Germinal center (tissue), 1 donor: ENCODE measurements around the gene RAB11FIP4.

Experiments used
- DNase-seq: peaks from one replicate; pipeline ENCODE4 v3.0.0; 2012; ENCODE audit warnings: mixed read lengths, low spot score

RAB11FIP4 gene

DNA sequence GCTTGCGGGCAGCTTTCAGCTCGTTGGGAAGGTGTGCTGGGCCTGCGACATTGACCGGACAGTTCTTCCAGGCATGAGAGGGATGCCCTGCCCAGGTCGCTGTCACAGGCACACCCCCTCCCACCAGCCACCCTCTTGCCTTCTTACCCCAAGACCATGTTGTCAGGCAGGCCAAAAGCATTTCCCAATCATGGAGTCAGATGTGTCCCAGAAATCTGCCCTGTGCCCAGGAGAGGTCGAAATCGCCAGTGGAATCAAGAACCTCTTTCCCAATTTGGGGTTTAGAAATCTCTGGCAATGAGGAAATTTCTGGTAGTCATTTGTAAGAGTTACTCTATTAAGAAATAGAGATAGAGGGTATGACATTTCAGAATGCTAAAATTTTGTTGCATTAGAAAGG, 177.1 kb downstream of the RAB11FIP4 start:
- no peak for DNase-seq

- DNase-seq, result no peak
Measured at GRCh38 chr17:31570231-31570630, 178.8 kb downstream of the RAB11FIP4 start.

- no peak for DNase-seq
Measured at GRCh38 chr17:31570951-31571892, 179.7 kb downstream of the RAB11FIP4 start.

DNA sequence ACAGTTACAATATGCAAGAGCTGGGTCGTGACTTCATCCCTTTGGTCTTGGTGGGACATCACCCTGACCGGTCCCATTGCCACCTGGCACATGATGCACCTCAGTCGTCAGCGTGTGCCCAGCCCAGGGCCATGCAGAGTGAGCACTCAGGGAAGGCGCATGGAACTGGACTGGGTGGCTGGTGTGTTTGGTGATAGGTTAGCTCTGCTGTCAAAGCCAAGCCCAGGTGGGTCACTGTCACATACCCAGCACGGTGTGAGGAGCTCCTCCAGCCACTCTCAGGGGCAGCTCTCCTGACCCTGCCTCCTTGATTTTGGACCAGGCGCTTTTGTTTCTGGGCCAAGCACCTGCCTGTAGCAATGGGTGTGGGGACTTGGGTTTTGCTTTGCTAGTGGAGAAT, 180.9 kb downstream of the RAB11FIP4 start:
- DNase-seq, result no peak

- DNase-seq, result no peak
Measured at GRCh38 chr17:31573047-31573446, 181.6 kb downstream of the RAB11FIP4 start.

- no peak for DNase-seq
Measured at GRCh38 chr17:31573861-31574260, 182.4 kb downstream of the RAB11FIP4 start.

DNA sequence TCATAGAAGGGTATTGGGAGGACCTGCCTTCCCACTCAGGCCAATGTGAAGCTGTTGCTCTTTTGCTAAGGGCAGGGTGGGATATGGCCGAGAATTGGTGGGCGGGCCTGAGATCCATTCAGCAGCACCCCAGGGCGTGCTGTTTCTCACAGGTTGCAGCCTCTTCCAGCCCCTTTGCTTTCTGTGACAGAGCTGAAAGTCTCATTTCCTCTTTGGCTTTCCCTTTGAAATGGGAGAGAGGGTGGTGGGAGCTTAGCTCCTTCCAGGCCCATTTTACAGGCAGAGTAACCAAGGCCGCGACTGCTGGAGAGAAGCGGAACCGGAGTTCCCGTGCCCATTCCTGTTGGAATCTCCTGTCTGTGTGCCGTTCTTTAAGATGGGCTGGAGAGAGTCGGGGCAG, 183.0 kb downstream of the RAB11FIP4 start:
- DNase-seq, result no peak

- DNase-seq, result no peak
Measured at GRCh38 chr17:31575043-31575442, 183.6 kb downstream of the RAB11FIP4 start.

DNA sequence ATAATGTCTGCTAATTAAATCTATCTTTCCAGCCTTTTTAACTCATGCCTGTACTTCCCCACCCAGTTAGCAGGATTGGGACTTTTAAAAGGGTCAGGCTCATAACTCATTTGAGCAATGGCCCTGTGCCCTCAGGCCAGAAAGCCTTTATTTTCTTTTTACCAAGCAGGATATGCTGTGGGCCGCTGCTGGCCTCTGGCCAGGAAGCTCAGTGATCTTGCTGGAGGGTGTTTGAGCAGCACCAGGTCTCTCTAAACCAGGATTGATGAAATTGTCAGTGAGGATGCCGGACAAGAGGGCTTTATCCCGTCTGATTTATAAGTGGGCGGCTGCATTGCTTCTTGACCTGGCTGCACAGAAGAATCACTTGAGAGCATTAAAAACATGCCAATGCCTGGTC, 187.8 kb downstream of the RAB11FIP4 start:
- no peak for DNase-seq

- DNase-seq, result no peak
Measured at GRCh38 chr17:31580316-31580705, 188.8 kb downstream of the RAB11FIP4 start.

DNA sequence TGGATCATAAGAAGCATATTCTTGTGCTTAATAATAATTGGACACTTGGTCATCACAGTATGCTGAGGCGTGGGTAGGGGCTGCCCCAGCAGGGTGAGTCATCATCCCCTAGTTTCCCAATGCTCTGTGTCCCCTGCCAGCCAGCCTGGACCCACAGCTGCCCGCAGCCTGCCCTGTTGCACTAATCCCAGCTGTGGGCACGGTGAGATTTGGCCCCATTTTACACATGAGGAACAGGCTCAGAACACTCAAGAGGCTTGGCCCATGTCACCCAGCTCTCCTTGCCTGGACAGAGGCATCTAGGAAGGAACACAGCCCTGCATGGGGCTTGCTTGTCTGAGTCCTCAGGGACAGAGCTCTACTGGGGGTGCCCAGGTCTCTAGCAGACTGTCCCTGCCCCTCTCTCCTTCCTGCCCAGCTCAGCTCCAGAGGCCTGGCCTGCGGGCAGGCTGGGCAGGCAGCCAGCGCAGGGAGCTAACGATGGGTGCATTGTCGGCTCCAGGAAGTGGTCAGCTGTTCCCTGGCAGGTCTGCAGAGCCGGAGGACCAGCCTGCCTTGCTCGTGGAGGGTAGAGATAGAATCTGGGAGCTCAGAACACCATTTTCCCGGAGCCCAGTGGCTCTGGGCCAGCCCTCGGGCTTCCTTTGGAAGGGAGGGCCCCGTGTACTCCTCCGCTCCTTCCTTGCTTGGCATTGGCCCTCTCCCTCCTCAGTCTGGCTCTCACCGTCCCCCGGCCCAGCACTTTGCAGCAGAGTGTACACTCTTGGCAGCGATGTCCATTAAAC, 189.4 kb downstream of the RAB11FIP4 start:
- DNase-seq, result no peak

GRCh38 chr17:31581491-31581890, 190.0 kb downstream of the RAB11FIP4 start:
- DNase-seq, result no peak

DNA sequence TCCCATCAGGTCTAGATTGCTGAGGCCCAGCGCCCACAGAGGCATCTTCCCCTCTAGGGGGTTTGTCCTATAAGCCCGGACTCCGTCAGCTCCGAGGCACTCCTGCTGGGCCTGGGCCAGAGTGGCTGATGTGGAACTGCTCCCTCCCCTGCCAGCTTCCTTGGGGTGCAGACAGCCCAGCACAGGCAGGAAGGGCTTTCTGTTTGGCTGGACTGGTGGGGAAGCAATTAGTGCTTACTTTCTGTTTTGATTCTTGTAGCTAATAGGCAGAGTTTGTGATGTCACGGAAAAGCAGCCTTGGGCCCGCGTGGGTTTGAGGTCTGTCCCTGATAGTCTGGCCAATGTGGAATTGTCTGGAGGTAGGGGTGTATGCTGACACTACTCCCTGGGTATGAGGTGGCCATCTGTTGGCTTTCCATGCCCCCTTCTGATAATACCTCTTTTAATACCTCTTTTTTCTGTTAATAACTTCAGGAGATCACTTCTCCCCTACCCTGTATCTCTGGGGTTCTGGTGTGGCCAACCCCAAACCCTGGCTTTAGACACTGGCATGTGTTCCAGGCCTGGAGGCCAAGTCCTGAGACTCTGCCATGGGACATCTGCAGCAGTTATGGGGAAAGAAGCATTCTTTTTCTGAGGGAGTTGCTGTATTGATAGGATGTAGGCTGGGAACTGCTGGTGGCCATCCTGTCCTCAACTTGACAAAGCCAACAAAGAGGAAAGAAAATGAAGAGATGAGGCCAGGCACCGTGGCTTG, 190.9 kb downstream of the RAB11FIP4 start:
- no peak for DNase-seq

GRCh38 chr17:31583772-31584356, 192.4 kb downstream of the RAB11FIP4 start:
- no peak for DNase-seq

DNA sequence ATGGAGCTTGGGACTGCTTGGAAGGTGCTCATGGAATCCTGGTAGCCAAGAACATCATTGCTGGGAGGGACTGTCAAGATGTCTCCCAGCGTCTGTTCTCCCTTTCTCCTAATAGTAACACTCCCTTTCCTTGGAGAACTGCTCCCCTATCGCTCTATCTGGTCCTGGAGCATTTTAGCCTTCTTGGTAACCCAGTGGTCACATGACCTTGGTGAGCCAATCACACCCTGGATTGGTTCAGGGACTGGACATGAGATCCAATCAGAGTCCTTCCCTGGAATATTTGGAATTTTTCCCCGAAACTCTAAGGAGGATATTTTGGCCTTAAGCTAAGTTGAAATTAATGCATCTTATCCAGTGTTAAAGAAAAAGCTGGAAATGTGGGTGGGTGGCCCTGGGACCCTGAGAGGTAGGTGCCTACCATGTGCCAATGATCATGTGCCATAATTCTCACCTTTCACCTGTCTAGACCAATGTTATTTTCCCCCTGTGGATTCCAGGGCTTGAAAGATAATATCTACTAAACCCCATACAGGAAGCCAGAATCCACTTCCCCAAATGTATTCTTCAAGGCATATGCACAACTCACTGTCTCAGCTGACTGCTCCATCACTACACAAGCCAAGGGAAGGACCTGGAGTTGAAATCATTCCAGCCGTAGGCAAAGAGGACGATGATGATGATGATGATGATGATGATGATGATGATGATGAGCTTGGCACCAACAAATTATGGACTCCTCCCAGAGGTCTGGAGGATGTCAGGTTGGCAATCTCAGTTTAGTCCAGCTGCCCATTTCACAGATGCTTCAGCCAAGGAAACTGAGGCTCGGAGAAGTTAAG, 193.2 kb downstream of the RAB11FIP4 start:
- no peak for DNase-seq

DNA sequence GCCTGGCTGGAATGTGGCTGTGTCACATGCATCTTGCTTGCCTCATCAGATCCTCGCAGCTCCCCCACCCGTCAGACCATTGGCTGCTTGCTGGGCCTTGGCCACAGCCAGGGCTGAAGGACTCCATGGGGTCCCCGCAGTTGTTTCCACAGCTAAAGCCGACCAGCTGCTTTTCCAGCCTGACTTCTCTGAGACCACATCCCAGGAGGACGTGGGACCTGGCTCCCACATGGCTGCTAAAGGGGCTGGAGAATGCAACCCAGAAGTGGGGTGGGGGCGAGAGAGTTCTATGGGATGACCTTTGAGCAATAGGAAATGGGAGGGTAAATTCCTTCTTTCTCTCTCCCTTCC, 193.8 kb downstream of the RAB11FIP4 start:
- no peak for DNase-seq

- no peak for DNase-seq
Measured at GRCh38 chr17:31586946-31587345, 195.5 kb downstream of the RAB11FIP4 start.

- DNase-seq, result no peak
Measured at GRCh38 chr17:31587462-31587861, 196.0 kb downstream of the RAB11FIP4 start.
